HepG2 (cell line): ENCODE data around the gene TRPV4. TPM values are rescaled to one million over a fixed set of nuclear protein-coding genes. Genes with fewer than 3 reads are reported as not detected.

Experiments
- BRCA1 ChIP-seq: sonication (generic); formaldehyde crosslinking; IDR thresholded peaks from 2 replicates; pipeline ENCODE4 v1.4.0; 2020; ENCODE audit warnings: missing genetic modification reagents
- DBP ChIP-seq: sonication (generic); formaldehyde crosslinking; IDR thresholded peaks from 2 replicates; pipeline ENCODE4 v1.4.0; 2020; ENCODE audit warnings: missing genetic modification reagents; ENCODE audit errors: not compliant biosample characterization
- HIC2 ChIP-seq: sonication (generic); formaldehyde crosslinking; IDR thresholded peaks from 2 replicates; pipeline ENCODE4 v1.9.0; 2022; ENCODE audit warnings: low read depth, missing genetic modification reagents
- HOXA5 ChIP-seq: sonication (generic); formaldehyde crosslinking; IDR thresholded peaks from 2 replicates; pipeline ENCODE4 v1.4.0; 2020; ENCODE audit warnings: missing genetic modification reagents
- MYPOP ChIP-seq: sonication (generic); formaldehyde crosslinking; IDR thresholded peaks from 2 replicates; pipeline ENCODE4 v1.8.1; 2023; ENCODE audit warnings: mild to moderate bottlenecking, moderate library complexity, missing genetic modification reagents
- PCBP1 ChIP-seq: fragments of 200-400 bp; formaldehyde crosslinking; IDR thresholded peaks from 2 replicates; pipeline ENCODE4 v1.6.1; 2017; ENCODE audit warnings: mild to moderate bottlenecking, low read depth, low read length, borderline replicate concordance
- RXRB ChIP-seq: IDR thresholded peaks from 2 replicates; pipeline ENCODE4 v1.6.1; 2016; ENCODE audit warnings: borderline replicate concordance, missing genetic modification reagents, missing compliant biosample characterization
- SOX13 ChIP-seq, 3 experiments: fragments of 450-650 bp in 1 of 3; sonication (generic) in 1 of 3; formaldehyde crosslinking in 1 of 3; IDR thresholded peaks in 2 of 3; conservative IDR thresholded peaks in 1 of 3; 2 replicates each; pipeline versions ENCODE4 v1.5.0 to v1.6.1; 2016 to 2020; ENCODE audit warnings: antibody characterized with exemption in 1 of 3, mild to moderate bottlenecking in 1 of 3, missing compliant biosample characterization in 1 of 3, missing genetic modification reagents in 1 of 3, moderate library complexity in 1 of 3
- SP2 ChIP-seq: sonication (generic); formaldehyde crosslinking; IDR thresholded peaks from 2 replicates; pipeline ENCODE4 v1.5.1; 2020; ENCODE audit warnings: mild to moderate bottlenecking, missing genetic modification reagents
- SP5 ChIP-seq: IDR thresholded peaks from 2 replicates; pipeline ENCODE4 v1.6.1; 2016; ENCODE audit warnings: low read depth, borderline replicate concordance
- SRSF9 ChIP-seq: fragments of 200-400 bp; formaldehyde crosslinking; IDR thresholded peaks from 2 replicates; pipeline ENCODE4 v1.6.1; 2018; ENCODE audit warnings: borderline replicate concordance, mild to moderate bottlenecking, low read depth, low read length; ENCODE audit not compliant: insufficient read depth, poor library complexity, severe bottlenecking
- TCF12 ChIP-seq, 2 experiments: fragments of 450-650 bp in 1 of 2; sonication (generic) in 1 of 2; formaldehyde crosslinking in 1 of 2; IDR thresholded peaks; 2 replicates each; pipeline versions ENCODE4 v1.6.1 to v1.8.0; 2017 to 2022; ENCODE audit warnings: antibody characterized with exemption in 1 of 2, mild to moderate bottlenecking in 1 of 2, missing genetic modification reagents in 1 of 2, moderate library complexity in 1 of 2
- ZNF136 ChIP-seq: sonication (generic); formaldehyde crosslinking; IDR thresholded peaks from 2 replicates; pipeline ENCODE4 v1.8.1; 2022; ENCODE audit warnings: low read depth, mild to moderate bottlenecking, moderate library complexity, missing genetic modification reagents
- ZNF142 ChIP-seq: sonication (generic); formaldehyde crosslinking; IDR thresholded peaks from 2 replicates; pipeline ENCODE4 v1.4.0; 2020; ENCODE audit warnings: missing genetic modification reagents
- ZNF264 ChIP-seq: sonication (generic); formaldehyde crosslinking; IDR thresholded peaks from 2 replicates; pipeline ENCODE4 v1.4.0; 2020; ENCODE audit warnings: missing genetic modification reagents
- ZNF335 ChIP-seq: sonication (generic); formaldehyde crosslinking; IDR thresholded peaks from 2 replicates; pipeline ENCODE4 v1.4.0; 2020; ENCODE audit warnings: missing genetic modification reagents
- polyA plus RNA-seq, 8 experiments: library from polyadenylated mRNA; depleted of rRNA in 3 of 8; stranded (reverse) in 7 of 8; unstranded in 1 of 8; fragments of >200 nt; fragmentation: Illumina TruSeq in 4 of 8; extraction: Trizol in 4 of 8; gene quantifications; 2 replicates each; pipeline versions ENCODE4 v1.2.1 to v1.2.3, GENCODE V29; 2011 to 2016; ENCODE audit warnings: low read depth in 4 of 8, missing spikeins in 1 of 8, mixed read lengths in 1 of 8; ENCODE audit not compliant: insufficient read depth in 1 of 8
- total RNA-seq, 5 experiments: library from RNA; depleted of rRNA; stranded (reverse); fragments of >200 nt; fragmentation: Illumina TruSeq; extraction: Trizol; gene quantifications; 2 replicates each; pipeline ENCODE4 v1.2.3, GENCODE V29; 2016; ENCODE audit warnings: low read depth in 1 of 5
- TF ChIP-seq, protein P1 (sequence below): IDR thresholded peaks from 2 replicates; pipeline ENCODE4 v1.6.1; 2016; ENCODE audit warnings: low read depth, control low read depth

The TRPV4 gene
- total and polyA plus RNA-seq, 2 of the 13 experiments (the other 11 are each of a cell fraction or from before 2014, with no cell fraction given) = 0.66 to 4.7 TPM

DNA sequence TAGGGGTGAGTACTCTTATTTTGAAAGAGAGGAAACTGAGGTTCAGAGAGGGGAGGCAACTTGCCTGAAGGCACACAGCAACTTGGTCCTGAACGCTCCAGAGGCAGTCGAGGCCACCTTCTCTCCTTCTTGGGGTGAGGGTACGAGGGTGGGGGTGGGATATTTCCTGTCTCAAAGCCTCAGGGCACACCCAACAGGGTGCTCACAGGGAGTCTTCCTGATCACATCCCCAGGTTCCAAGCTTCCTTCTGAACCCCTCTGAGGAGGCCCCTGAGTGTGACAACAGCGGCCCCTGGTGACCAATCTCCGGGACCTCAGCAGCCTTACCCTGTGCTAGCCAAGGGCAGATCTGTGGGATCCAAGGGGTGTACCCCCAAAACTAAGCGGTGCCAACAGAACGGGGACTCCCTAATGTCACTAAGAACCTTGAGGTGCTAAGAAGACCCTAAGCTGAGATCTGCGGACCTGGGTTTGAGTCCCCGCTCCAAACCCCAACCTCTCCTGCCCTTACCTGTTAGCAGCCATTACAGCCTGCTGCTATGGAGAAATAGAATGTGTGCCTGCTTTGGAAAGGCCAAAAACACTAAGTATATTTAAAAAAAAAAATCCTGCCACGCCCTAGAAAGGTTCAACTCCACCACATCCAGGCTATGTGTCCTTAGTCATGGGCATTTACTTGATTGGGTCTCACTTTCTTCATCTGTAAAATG is 57.9 kb downstream of the TRPV4 start (continued):
- TF ChIP-seq MYPOP (no peak), HIC2 (CRISPR knock-in tag) (no peak), HOXA5 (no peak), DBP (no peak), SRSF9 (no peak), ZNF142 (CRISPR knock-in tag) (no peak), SP2 (CRISPR knock-in tag) (no peak), RXRB (CRISPR knock-in tag) (0 out of 2 replicates have a peak, but pooled peaks have one; percentile 27), ZNF264 (no peak), SOX13 (IDR thresholded peaks at IDR 0.05) (no peak), SOX13 (CRISPR knock-in tag; conservative IDR thresholded peaks at IDR 0.05 in 1 of 2, IDR thresholded peaks at IDR 0.05 in 1 of 2) (no peak), ZNF335 (CRISPR knock-in tag) (no peak), BRCA1 (no peak), SP5 (no peak), ZNF136 (CRISPR knock-in tag) (no peak), PCBP1 (no peak), TCF12 (IDR thresholded peaks at IDR 0.05) (no peak), TCF12 (CRISPR knock-in tag; IDR thresholded peaks at IDR 0.05) (no peak)
- TF ChIP-seq, protein P1, sequence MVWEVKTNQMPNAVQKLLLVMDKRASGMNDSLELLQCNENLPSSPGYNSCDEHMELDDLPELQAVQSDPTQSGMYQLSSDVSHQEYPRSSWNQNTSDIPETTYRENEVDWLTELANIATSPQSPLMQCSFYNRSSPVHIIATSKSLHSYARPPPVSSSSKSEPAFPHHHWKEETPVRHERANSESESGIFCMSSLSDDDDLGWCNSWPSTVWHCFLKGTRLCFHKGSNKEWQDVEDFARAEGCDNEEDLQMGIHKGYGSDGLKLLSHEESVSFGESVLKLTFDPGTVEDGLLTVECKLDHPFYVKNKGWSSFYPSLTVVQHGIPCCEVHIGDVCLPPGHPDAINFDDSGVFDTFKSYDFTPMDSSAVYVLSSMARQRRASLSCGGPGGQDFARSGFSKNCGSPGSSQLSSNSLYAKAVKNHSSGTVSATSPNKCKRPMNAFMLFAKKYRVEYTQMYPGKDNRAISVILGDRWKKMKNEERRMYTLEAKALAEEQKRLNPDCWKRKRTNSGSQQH (CRISPR knock-in tag) = 0 out of 2 replicates have a peak, but pooled peaks have one; percentile 67
